GM06990 (cell line): ENCODE measurements around the gene PCDH19.

ENCODE experiments used
- DNase-seq: peaks from one replicate; pipeline ENCODE4 v3.0.0-alpha.2; 2011; ENCODE audit not compliant: insufficient read length; ENCODE audit errors: extremely low read depth
- H3K27me3 ChIP-seq: replicated peaks from 2 replicates; pipeline ENCODE4 v1.6.0; 2011; ENCODE audit warnings: low read length; ENCODE audit not compliant: control insufficient read depth, insufficient read depth
- H3K36me3 ChIP-seq: 2 replicates; pipeline ENCODE4 v1.5.1; 2011; ENCODE audit warnings: low read length; ENCODE audit not compliant: control insufficient read depth, insufficient read depth
- H3K4me3 ChIP-seq: replicated peaks from 2 replicates; pipeline ENCODE4 v1.5.1; 2011; ENCODE audit warnings: low read depth, mild to moderate bottlenecking, control low read depth, low read length
- TF ChIP-seq, protein P1 (sequence below): IDR thresholded peaks from 2 replicates; pipeline ENCODE4 v1.5.1; 2011; ENCODE audit warnings: low read length, control low read depth, mild to moderate bottlenecking, inconsistent platforms; ENCODE audit not compliant: insufficient read depth, poor library complexity, severe bottlenecking

Gene PCDH19

DNA sequence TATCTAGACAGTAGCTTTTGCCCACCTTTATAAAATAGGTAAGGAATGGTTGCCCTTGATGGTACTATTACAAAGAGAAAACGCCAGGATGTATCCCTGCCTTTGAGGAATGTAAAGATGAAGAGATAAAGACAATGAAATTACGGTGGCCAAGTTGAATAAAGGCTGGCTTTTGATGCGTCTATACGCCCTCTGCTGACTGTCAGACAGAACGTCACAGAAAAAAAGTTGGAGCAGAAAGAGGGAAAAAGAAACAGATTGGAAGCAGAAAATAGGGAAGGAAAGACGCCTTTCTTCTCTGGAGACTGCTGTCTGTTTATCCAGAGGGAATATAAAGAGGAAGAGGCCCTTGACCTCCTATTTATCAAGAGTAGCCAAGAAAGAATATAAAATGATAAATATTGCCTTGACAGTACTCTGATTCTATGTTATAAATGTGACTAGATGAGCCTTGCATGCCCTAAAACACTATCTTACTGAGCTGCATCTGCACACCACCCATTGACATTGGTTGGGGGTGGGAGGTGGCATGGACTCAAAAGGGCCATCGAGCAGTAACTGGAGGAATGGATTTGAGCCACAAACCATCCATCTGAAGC, 30.6 kb downstream of the PCDH19 start:
- no peaks in the 10 kb centered on the region for H3K36me3 ChIP-seq
- DNase-seq = no peak
- H3K4me3 ChIP-seq = no peak overlapping the region
- H3K27me3 ChIP-seq = no peaks in the 10 kb centered on the region
- TF ChIP-seq, protein P1, sequence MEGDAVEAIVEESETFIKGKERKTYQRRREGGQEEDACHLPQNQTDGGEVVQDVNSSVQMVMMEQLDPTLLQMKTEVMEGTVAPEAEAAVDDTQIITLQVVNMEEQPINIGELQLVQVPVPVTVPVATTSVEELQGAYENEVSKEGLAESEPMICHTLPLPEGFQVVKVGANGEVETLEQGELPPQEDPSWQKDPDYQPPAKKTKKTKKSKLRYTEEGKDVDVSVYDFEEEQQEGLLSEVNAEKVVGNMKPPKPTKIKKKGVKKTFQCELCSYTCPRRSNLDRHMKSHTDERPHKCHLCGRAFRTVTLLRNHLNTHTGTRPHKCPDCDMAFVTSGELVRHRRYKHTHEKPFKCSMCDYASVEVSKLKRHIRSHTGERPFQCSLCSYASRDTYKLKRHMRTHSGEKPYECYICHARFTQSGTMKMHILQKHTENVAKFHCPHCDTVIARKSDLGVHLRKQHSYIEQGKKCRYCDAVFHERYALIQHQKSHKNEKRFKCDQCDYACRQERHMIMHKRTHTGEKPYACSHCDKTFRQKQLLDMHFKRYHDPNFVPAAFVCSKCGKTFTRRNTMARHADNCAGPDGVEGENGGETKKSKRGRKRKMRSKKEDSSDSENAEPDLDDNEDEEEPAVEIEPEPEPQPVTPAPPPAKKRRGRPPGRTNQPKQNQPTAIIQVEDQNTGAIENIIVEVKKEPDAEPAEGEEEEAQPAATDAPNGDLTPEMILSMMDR = peak; percentile 67

DNA sequence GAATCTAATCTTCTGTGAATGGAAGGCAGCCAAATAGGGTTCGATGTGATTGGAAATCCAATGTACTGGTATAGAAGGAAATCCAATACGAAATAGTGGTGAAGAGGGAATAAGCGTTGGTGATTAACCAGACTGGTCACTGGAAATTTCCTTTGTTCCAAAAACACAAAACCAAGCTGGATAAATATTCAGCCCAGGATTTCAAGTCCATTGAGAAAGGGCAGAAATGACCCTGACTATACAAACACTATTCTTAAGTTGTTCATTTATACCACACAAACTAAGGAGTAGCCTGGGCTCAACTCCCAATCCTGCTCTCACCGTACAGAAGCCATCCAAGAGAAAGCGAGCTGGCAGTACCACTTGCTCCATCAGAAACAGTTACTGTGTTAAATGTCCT, 32.2 kb downstream of the PCDH19 start:
- TF ChIP-seq, protein P1 = no peak
- H3K4me3 ChIP-seq = no peak overlapping the region
- H3K36me3 ChIP-seq = no peaks in the 10 kb centered on the region
- no peaks in the 10 kb centered on the region for H3K27me3 ChIP-seq
- DNase-seq = no peak

DNA sequence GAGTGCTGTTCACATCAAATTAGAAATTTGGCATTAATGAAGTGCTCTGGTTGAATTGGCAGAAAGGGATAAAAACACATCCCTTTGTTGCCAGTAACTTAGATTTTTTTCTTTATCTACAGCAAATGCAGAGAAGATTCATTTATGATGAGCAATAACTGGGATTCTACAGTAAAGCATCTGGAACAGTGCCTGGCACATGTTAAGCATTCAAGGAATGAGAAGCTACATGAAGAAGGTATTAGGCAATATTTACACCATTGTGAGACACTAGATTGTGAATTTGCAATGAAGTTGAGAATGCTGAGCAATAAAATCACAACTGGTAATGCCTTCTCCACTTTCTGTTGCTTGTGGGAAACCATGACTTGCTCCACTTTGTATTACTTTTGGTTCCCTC, 33.5 kb downstream of the PCDH19 start:
- H3K4me3 ChIP-seq = no peak overlapping the region
- no peaks in the 10 kb centered on the region for H3K36me3 ChIP-seq
- TF ChIP-seq, protein P1 = no peak
- no peak for DNase-seq
- H3K27me3 ChIP-seq = no peaks in the 10 kb centered on the region

DNA sequence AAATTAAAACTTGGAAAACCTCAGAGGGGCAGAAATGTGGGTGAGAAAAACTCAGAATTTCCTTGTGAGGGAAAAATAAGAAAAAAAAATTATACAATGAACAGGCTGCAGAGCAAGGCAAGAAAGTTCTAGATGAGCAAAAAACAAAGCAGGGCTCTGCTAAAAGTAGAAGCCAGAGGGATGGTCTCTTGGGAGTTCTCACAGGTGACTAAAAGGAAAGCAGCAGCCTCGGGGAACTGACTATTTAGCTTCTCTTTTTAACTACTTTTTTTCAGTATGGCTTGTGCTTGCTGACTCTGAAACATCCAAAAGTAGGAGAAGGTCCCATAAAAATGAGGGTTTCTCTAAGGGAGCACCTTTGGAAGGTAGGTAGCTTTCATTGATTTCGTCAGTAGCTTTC, 36.4 kb downstream of the PCDH19 start:
- H3K27me3 ChIP-seq = no peaks in the 10 kb centered on the region
- H3K36me3 ChIP-seq = no peaks in the 10 kb centered on the region
- TF ChIP-seq, protein P1 = no peak
- no peak overlapping the region for H3K4me3 ChIP-seq
- no peak for DNase-seq

DNA sequence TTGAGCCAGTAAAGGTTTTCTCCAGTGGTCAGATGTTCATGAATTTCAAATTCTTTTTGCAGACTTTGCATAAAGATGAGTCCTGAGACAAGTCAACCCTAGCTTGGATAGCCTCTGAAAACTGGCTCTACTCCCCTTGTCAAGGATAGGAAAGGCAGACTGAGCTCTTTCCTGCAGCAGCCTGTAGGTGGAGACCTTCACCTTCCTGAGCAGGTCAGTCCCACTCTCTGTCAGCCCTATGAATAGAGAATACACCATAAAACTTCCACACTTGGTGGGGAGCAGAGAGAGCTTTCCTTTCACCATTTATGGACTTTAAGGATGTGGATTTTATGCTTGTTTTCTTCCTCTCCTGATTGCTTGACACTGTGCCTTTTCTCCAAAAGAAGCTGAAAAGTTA, 41.9 kb downstream of the PCDH19 start:
- DNase-seq = no peak
- H3K4me3 ChIP-seq = no peak overlapping the region
- H3K36me3 ChIP-seq = no peaks in the 10 kb centered on the region
- no peaks in the 10 kb centered on the region for H3K27me3 ChIP-seq
- TF ChIP-seq, protein P1 = peak; percentile 78

DNA sequence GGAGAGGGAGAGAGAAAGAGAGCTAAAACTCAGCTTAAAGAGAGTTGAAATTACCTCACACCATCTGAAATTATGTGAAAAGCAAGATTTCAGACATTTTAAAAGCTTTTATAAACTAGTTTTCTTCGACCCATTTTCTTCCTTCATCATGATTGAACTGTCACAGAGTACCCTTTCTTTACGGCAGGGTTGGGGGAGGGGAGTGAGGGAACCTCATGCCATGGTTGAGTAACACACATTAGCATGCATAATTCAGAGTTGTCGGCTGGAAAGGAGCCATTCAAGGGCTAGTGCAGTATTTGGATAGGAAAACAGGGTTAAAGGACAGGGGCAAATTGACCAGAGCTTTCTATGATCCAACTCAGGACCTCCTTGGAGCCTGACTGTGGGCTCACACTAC, 46.2 kb downstream of the PCDH19 start:
- no peak overlapping the region for H3K4me3 ChIP-seq
- no peaks in the 10 kb centered on the region for H3K27me3 ChIP-seq
- no peak for DNase-seq
- TF ChIP-seq, protein P1 = no peak
- no peaks in the 10 kb centered on the region for H3K36me3 ChIP-seq
